ENCODE data around the gene CCDC180.

CCDC180 gene

GRCh38 chr9:97316904-97317303, 9.4 kb downstream of the CCDC180 start:
- no peak for DNase-seq (ENCODE audit: low spot score)
- TF ChIP-seq, protein P1, sequence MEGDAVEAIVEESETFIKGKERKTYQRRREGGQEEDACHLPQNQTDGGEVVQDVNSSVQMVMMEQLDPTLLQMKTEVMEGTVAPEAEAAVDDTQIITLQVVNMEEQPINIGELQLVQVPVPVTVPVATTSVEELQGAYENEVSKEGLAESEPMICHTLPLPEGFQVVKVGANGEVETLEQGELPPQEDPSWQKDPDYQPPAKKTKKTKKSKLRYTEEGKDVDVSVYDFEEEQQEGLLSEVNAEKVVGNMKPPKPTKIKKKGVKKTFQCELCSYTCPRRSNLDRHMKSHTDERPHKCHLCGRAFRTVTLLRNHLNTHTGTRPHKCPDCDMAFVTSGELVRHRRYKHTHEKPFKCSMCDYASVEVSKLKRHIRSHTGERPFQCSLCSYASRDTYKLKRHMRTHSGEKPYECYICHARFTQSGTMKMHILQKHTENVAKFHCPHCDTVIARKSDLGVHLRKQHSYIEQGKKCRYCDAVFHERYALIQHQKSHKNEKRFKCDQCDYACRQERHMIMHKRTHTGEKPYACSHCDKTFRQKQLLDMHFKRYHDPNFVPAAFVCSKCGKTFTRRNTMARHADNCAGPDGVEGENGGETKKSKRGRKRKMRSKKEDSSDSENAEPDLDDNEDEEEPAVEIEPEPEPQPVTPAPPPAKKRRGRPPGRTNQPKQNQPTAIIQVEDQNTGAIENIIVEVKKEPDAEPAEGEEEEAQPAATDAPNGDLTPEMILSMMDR (IDR thresholded peaks at IDR 0.05; ENCODE audit: extremely low read depth, missing control alignments), result no peak

DNA sequence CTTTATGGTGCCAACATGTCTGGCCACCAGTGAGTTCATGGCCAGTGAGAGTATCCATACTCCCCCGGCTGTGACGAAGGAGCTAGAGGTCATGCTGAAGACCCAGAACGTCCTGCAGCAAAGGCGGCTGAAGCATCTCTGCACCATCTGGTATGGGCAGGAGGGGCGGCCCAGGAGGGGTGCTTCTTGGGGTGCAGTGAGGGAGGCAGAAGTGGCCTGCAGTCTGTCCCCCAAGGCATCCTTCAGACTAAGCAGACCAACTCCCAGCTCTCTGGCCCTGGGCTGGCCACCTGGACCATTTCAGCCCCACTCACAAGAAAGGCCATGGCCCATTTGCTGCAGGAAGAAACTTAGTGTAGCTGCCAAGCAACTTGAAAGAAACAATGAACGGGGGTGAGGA, 11.0 kb downstream of the CCDC180 start:
- TF ChIP-seq, protein P1 (IDR thresholded peaks at IDR 0.05; ENCODE audit: extremely low read depth, missing control alignments), result no peak
- no peak for DNase-seq (ENCODE audit: low spot score)

DNA sequence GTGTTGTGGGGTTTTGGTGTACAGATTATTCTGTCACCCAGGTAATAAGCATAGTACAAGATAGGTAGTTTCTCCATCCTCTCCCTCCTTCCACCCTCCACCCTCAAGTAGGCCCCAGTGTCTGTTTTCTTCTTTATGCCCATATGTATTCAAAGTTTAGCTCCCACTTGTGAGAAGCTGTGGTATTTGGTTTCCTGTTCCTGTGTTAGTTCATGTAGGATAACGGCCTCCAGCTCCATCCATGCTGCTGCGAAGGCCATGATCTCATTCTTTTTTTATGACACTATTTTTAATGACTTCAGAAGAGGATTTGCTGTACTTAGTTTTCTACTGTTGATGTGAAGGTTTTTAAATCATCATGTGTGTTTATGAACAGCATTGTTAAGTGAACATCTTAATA, 11.9 kb downstream of the CCDC180 start:
- TF ChIP-seq, protein P1 (IDR thresholded peaks at IDR 0.05; ENCODE audit: extremely low read depth, missing control alignments), result no peak
- DNase-seq (ENCODE audit: low spot score), result no peak

GRCh38 chr9:97320080-97320642, 12.7 kb downstream of the CCDC180 start:
- DNase-seq (ENCODE audit: low spot score), result no peak
- TF ChIP-seq, protein P1 (IDR thresholded peaks at IDR 0.05; ENCODE audit: extremely low read depth, missing control alignments), result no peak

- DNase-seq (ENCODE audit: low spot score), result no peak
- TF ChIP-seq, protein P1 (IDR thresholded peaks at IDR 0.05; ENCODE audit: extremely low read depth, missing control alignments), result no peak
Measured at GRCh38 chr9:97321251-97321650, 13.8 kb downstream of the CCDC180 start.

DNA sequence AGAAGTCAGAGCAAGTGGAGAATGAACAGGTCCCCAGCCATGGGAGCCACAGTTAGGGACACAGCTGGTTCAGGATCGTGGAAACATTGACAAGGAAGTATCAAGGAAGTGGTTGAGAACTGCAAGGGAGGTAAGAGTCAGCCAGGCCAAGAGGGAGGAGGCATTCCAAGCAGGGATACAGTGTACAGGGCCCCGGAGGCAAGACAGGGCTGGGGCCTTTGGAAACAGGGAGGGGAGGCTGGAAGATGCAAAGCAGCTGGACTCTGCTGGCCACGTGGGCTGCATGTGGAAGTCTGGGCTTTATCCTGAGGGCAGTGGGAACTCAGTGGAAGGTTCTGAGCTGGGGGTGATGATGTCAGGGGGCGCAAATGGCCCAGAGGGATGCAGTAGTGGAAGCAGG, 14.2 kb downstream of the CCDC180 start:
- TF ChIP-seq, protein P1 (IDR thresholded peaks at IDR 0.05; ENCODE audit: extremely low read depth, missing control alignments), result no peak
- no peak for DNase-seq (ENCODE audit: low spot score)

DNA sequence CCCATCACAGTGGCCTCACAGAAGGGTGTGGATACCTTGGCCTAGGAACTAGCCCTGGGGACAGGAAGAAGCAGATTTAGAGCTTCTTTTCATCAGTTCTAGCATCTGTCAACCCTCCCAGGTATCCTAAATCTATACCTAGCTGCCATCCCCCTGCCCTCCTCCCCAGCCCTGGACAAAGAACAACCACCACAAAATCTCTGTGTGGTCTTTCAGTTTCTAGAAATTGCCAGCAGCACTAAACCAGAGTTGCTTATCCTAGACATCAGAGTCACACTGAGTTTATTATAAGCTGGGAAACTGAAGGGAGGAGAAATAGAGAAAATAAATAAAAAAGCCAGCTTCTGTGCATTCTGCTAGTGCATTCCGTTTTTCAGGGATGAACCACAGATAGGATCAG, 14.6 kb downstream of the CCDC180 start:
- DNase-seq (ENCODE audit: low spot score), result no peak
- TF ChIP-seq, protein P1 (IDR thresholded peaks at IDR 0.05; ENCODE audit: extremely low read depth, missing control alignments), result no peak
